GM12892 (cell line): ENCODE results near the gene DAP.

Experiments used
- POLR2A ChIP-seq: IDR thresholded peaks from 2 replicates; pipeline ENCODE4 v1.6.1; 2011; ENCODE audit warnings: low read depth, low read length, control low read depth
- POLR2AphosphoS5 ChIP-seq: IDR thresholded peaks from 2 replicates; pipeline ENCODE4 v1.6.1; 2011; ENCODE audit warnings: low read depth, low read length, control low read depth

GRCh38 chr5:10662083-10662482 is 99.0 kb downstream of the DAP start:
- TF ChIP-seq POLR2A (no peak), POLR2AphosphoS5 (no peak)
